ENCODE measurements around the gene WDR75.
A peak's percentile ranks its signal among the peaks of the same experiment; 100 is the strongest.
"Not testable (repeated sequence)": the region's sequence is repeated elsewhere in the genome, so short reads cannot be mapped to it uniquely, and the experiment has no call there.

WDR75 gene

DNA sequence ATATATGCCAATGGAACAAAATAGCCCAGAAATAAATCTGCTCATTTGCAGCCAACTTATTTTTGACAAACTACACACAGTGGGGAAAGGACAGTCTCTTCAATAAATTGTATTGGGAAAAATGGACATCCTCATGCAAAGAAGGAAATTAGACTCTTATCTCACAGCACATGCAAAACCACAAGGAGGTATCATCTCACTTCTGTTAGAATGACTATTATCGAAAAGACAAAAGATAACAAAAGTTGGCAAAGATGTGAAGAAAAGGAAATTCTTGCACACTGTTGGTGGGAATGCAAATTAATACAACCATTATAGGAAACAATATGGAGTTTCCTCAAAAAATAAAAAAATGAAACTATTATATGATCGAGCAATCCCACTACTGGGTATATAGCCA lies 16.3 kb upstream of the WDR75 start:
- DNase-seq = peak; percentile 47 to 84
- TF ChIP-seq POLR2A (IDR thresholded peaks at IDR 0.05; ENCODE audit: low read length) = no peak
- no peak for TF ChIP-seq GATA1 (IDR thresholded peaks at IDR 0.05; ENCODE audit: low read depth, low read length)

- DNase-seq = peak in 1 of 2 experiments; percentile 25
- TF ChIP-seq POLR2A (IDR thresholded peaks at IDR 0.05; ENCODE audit: low read length) (no peak), GATA1 (IDR thresholded peaks at IDR 0.05; ENCODE audit: low read depth, low read length) (no peak)
These were observed 15.6 kb upstream of the WDR75 start for GRCh38 chr2:189425676-189426075.

GRCh38 chr2:189426886-189427285 lies 14.4 kb upstream of the WDR75 start:
- TF ChIP-seq GATA1 (IDR thresholded peaks at IDR 0.05; ENCODE audit: low read depth, low read length) (no peak), POLR2A (IDR thresholded peaks at IDR 0.05; ENCODE audit: low read length) (no peak)

GRCh38 chr2:189427872-189428271 lies 13.4 kb upstream of the WDR75 start:
- no peak for DNase-seq
- TF ChIP-seq GATA1 (IDR thresholded peaks at IDR 0.05; ENCODE audit: low read depth, low read length) (no peak), POLR2A (IDR thresholded peaks at IDR 0.05; ENCODE audit: low read length) (no peak)

More at GRCh38 chr2:189426886-189427285, 14.4 kb upstream of the WDR75 start:
- no peak for DNase-seq

- DNase-seq = not testable (repeated sequence)
These were observed 10.8 kb upstream of the WDR75 start for GRCh38 chr2:189430448-189430847.

GRCh38 chr2:189435803-189436202 lies 5.5 kb upstream of the WDR75 start:
- not testable (repeated sequence) for DNase-seq

DNA sequence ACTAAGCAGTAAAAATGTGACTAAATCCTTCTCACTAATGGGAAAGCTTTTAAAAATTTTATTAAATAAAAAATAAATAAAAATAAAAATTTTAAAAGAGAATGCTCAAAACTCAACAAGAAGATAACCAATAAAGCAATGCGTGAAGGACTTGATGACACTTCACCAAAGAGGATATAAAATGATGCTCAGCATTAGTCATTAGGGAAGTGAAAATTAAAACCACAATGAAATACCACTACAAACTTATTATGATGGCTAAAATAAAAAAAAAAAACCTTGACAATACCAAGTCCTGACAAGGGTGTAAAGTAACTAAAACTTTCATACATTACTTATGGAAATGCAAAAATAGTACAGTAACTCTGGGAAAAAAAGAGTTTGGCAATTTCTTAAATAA lies 3.3 kb upstream of the WDR75 start:
- no peak for TF ChIP-seq GATA1 (IDR thresholded peaks at IDR 0.05; ENCODE audit: low read depth, low read length)
- no peak for TF ChIP-seq POLR2A (IDR thresholded peaks at IDR 0.05; ENCODE audit: low read length)

GRCh38 chr2:189439342-189439741 lies 1.9 kb upstream of the WDR75 start:
- TF ChIP-seq POLR2A (IDR thresholded peaks at IDR 0.05; ENCODE audit: low read length) (no peak), GATA1 (IDR thresholded peaks at IDR 0.05; ENCODE audit: low read depth, low read length) (no peak)
- peak in 1 of 2 experiments; percentile 15 for DNase-seq

More for the DNA sequence above, 3.3 kb upstream of the WDR75 start:
- DNase-seq = no peak

- no peak for DNase-seq
- no peak for TF ChIP-seq POLR2A (IDR thresholded peaks at IDR 0.05; ENCODE audit: low read length)
- no peak for TF ChIP-seq GATA1 (IDR thresholded peaks at IDR 0.05; ENCODE audit: low read depth, low read length)
These were observed 679 bp upstream of the WDR75 start for GRCh38 chr2:189440644-189440946.

- TF ChIP-seq POLR2A (IDR thresholded peaks at IDR 0.05; ENCODE audit: low read length) (no peak), GATA1 (IDR thresholded peaks at IDR 0.05; ENCODE audit: low read depth, low read length) (no peak)
- peak in 1 of 2 experiments; percentile 58 for DNase-seq
These were observed 418 bp downstream of the WDR75 start for GRCh38 chr2:189441709-189442074.

DNA sequence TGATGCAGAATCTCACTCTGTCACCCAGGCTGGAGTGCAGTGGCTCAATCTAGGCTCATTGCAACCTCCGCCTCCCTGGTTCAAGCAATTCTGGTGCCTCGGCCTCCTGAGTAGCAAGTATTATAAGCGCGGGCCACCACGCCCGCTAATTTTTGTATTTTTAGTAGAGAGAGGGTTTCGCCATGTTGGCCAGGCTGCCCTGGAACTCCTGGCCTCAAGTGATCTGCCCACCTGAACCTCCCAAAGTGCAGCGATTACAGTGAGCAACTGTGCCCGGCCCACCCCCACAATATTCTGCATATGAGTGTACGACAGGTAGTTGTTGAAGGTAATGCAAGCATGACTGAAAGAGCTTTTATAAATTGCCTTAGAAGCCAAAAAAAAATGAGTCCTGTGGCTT lies 1.2 kb downstream of the WDR75 start:
- no peak for TF ChIP-seq POLR2A (IDR thresholded peaks at IDR 0.05; ENCODE audit: low read length)
- TF ChIP-seq GATA1 (IDR thresholded peaks at IDR 0.05; ENCODE audit: low read depth, low read length) = no peak
- no peak for DNase-seq

DNA sequence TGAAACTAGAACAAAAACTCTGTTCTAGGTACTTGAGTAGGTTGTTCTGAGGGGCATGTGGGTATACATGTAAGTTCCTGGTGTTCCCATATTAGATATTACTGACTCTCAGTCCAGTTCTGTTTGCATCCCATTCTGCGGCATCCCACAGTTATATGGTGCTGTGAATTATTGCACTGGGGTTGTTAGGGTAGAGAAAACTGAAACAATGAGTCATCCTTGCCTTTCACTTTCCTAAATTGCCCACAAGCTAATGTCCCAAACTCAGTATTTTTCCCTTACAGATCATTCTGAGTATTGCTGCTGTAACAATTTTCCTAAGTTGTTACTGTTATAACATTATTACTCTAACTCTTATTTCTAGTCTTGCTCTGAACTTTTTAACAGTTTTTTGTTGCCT lies 3.0 kb downstream of the WDR75 start:
- DNase-seq = peak; percentile 11 to 31
- TF ChIP-seq GATA1 (IDR thresholded peaks at IDR 0.05; ENCODE audit: low read depth, low read length) (no peak), POLR2A (IDR thresholded peaks at IDR 0.05; ENCODE audit: low read length) (no peak)

DNA sequence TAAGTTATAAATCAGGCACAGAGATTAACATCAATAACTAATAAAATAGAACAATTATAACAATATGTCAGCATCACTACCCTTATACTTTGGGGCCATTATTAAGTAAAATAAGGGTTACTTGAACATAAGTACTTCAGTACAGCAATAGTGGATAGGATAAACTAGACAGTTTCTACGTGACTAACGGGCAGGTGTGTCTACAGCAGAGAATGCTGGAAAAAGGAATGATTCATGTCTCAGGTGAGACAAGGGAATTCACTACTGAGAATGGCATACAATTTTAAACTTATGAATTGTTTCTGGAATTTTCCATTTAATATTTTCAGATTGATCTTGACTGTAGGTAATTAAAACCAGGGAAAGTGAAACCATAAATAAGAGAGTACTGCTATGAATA lies 5.5 kb downstream of the WDR75 start:
- no peak for DNase-seq

GRCh38 chr2:189454009-189454408 lies 12.7 kb downstream of the WDR75 start:
- TF ChIP-seq GATA1 (IDR thresholded peaks at IDR 0.05; ENCODE audit: low read depth, low read length) = no peak
- no peak for TF ChIP-seq POLR2A (IDR thresholded peaks at IDR 0.05; ENCODE audit: low read length)
- DNase-seq = no peak

More for the DNA sequence above, 5.5 kb downstream of the WDR75 start:
- no peak for TF ChIP-seq POLR2A (IDR thresholded peaks at IDR 0.05; ENCODE audit: low read length)
- no peak for TF ChIP-seq GATA1 (IDR thresholded peaks at IDR 0.05; ENCODE audit: low read depth, low read length)

DNA sequence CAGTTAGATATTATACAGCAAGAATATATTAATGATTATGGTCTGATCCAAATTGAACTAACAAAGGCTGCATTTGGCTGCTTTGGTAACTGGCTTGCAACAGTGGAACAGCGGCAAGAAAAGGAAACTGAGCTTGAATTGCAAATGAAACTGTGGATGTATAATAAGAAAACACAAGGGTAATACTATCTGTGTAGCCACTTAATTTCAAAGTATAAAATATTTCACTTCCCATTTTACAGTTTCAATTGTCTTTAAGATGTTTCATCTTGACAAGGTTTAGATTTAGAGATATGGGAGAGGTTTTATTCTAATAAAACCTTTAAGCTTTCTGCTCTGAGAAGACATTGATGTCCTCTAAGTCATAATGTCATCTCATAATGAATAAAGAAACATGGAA lies 23.8 kb downstream of the WDR75 start:
- no peak for TF ChIP-seq POLR2A (IDR thresholded peaks at IDR 0.05; ENCODE audit: low read length)
- TF ChIP-seq GATA1 (IDR thresholded peaks at IDR 0.05; ENCODE audit: low read depth, low read length) = no peak
- no peak for DNase-seq

DNA sequence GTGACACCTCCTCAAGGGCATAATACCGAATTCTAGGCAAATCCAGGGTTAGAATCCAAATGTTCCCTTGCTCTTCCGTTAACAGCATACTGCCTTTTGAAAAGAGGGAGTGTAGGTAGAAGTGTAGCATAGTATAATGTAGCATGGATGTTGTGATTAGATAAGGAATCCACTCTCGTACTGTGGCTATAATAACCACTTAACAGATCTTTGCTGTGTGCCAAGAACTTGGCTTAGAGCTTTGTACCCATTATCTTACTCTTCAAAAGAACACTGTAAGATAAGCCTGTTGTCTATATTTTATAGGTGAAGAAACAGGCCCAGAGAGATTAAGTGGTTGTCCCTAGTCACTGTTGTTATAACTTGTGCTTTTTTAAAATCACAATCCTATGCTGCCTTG lies 24.2 kb downstream of the WDR75 start:
- peak; percentile 36 to 81 for DNase-seq
- TF ChIP-seq POLR2A (IDR thresholded peaks at IDR 0.05; ENCODE audit: low read length) (no peak), GATA1 (IDR thresholded peaks at IDR 0.05; ENCODE audit: low read depth, low read length) (peak; percentile 33)

Data from erythroblast (primary cell).